Type B pancreatic cell (in vitro differentiated cells): ENCODE measurements around the gene TRIP10. TPM values are rescaled to one million over a fixed set of nuclear protein-coding genes. Genes with fewer than 3 reads are reported as not detected.

ENCODE experiments used
- DNase-seq: peaks from one replicate; pipeline ENCODE4 v3.0.0; 2021; ENCODE audit warnings: mixed read lengths; ENCODE audit not compliant: unreplicated experiment; ENCODE audit errors: extremely low spot score
- H3K27ac Mint-ChIP-seq: 2 replicates; pipeline ENCODE4 v1.8.0; 2021; ENCODE audit warnings: mild to moderate bottlenecking, mixed read lengths
- H3K27me3 Mint-ChIP-seq: 2 replicates; pipeline ENCODE4 v1.8.0; 2021; ENCODE audit warnings: mixed read lengths
- H3K36me3 Mint-ChIP-seq: 2 replicates; pipeline ENCODE4 v1.8.0; 2021; ENCODE audit warnings: mixed read lengths
- H3K4me1 Mint-ChIP-seq: one replicate; pipeline ENCODE4 v1.8.0; 2021; ENCODE audit warnings: mixed read lengths; ENCODE audit not compliant: unreplicated experiment
- H3K4me3 Mint-ChIP-seq: 2 replicates; pipeline ENCODE4 v1.8.0; 2021; ENCODE audit warnings: mild to moderate bottlenecking, mixed read lengths
- H3K9me3 Mint-ChIP-seq: 2 replicates; pipeline ENCODE4 v1.8.0; 2021; ENCODE audit warnings: mixed read lengths
- total RNA-seq: library from RNA; stranded (reverse); gene quantifications from 2 replicates; pipeline ENCODE4 v1.2.1, GENCODE V29; 2021; ENCODE audit warnings: low replicate concordance
- TF ChIP-seq, protein P1 (sequence below): fragments of 200-600 bp; sonication (generic); conservative IDR thresholded peaks from 2 replicates; pipeline ENCODE4 v1.5.0; 2021; ENCODE audit warnings: antibody characterized with exemption, mild to moderate bottlenecking

TRIP10 gene
- total RNA-seq, 1 donor from 2014 or later: 35.1 TPM

DNA sequence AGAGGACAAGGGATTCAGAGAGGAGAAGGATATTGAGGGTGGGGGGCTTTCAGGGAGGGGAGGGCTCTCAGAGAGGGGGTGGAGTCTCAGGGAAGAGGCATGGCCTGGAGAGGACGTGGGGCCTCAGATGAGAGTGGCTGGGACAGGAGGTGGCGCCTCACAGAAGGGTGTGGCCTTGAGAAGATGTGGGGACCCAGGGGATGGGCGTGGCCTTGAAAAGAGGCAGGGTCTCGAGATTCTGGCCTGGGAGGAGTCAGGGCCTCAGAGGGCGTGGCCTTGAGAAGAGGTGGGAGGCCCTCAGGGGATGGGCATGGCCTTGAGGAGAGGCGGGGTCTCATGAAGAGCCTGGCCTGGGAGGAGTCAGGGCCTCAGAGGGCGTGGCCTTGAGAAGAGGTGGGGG, 45.8 kb upstream of the TRIP10 start:
- Mint-ChIP-seq H3K36me3 (no peaks in the 10 kb centered on the region), H3K27ac (no peak overlapping the region), H3K9me3 (peaks cover 3% of the 10 kb centered on the region), H3K27me3 (no peaks in the 10 kb centered on the region), H3K4me3 (no peak overlapping the region), H3K4me1 (no peaks in the 10 kb centered on the region)
- TF ChIP-seq, protein P1, sequence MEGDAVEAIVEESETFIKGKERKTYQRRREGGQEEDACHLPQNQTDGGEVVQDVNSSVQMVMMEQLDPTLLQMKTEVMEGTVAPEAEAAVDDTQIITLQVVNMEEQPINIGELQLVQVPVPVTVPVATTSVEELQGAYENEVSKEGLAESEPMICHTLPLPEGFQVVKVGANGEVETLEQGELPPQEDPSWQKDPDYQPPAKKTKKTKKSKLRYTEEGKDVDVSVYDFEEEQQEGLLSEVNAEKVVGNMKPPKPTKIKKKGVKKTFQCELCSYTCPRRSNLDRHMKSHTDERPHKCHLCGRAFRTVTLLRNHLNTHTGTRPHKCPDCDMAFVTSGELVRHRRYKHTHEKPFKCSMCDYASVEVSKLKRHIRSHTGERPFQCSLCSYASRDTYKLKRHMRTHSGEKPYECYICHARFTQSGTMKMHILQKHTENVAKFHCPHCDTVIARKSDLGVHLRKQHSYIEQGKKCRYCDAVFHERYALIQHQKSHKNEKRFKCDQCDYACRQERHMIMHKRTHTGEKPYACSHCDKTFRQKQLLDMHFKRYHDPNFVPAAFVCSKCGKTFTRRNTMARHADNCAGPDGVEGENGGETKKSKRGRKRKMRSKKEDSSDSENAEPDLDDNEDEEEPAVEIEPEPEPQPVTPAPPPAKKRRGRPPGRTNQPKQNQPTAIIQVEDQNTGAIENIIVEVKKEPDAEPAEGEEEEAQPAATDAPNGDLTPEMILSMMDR: no peak
- no peak for DNase-seq

DNA sequence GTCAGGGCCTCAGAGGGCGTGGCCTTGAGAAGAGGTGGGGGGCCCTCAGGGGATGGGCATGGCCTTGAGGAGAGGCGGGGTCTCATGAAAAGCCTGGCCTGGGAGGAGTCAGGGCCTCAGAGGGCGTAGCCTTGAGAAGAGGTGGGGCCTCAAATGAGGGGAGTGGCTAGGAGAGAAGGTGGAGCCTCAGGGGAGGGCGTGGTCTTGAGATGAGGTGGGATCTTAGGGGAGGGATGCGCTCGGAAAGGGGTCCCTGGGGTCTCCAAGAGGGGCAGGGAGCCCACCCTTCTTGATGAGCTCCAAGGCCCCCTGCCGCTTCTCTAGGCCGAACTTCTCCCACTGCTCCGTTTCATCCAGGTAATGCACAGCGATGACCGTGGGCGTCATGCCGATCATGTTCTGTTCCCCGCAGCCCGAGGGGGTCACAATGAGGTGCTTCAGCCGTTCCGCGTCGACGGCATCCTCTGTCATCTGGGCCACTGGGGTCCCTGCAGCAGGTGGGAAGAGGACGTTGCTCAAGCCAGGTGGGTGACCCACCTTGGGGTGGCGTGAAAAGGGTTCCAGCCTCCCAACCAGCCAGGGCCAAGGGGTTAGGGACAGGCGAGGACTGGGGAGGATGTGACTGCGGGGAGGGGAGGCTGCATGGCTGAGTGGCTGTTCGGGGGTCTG, 45.2 kb upstream of the TRIP10 start:
- TF ChIP-seq, protein P1: no peak
- no peaks in the 10 kb centered on the region for H3K36me3 Mint-ChIP-seq
- no peak overlapping the region for H3K27ac Mint-ChIP-seq
- H3K4me3 Mint-ChIP-seq: no peak overlapping the region
- H3K27me3 Mint-ChIP-seq: no peaks in the 10 kb centered on the region
- no peaks in the 10 kb centered on the region for H3K4me1 Mint-ChIP-seq
- H3K9me3 Mint-ChIP-seq: no peaks in the 10 kb centered on the region
- DNase-seq: no peak

DNA sequence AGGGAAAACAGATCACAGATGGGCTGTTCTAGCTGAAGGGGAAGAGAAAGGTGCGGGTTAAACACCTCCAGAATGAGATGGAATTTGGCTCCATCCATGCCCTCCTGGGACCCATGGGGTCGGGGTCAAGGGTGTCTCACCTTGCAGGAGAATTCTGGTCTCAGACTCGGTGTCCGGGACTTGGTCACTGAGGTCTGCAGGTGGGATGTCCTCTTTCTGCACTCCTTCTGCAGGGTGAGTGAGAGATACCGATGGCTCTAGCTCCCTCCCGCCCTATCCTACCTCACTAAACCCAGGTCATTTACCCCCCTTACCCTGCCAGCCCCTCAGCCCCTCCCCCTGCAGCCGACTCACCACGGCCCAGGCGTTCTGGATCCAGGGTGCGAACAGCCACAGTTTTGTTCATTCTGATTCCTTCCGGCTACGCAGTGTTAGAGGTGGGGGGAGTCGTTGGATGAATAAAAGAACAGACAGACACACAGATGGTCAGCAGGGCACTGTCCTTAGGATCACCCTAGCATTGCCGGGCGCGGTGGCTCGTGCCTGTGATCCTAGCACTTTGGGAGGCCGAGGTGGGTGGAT, 43.1 kb upstream of the TRIP10 start:
- H3K36me3 Mint-ChIP-seq: no peaks in the 10 kb centered on the region
- H3K4me1 Mint-ChIP-seq: no peaks in the 10 kb centered on the region
- TF ChIP-seq, protein P1: no peak
- H3K4me3 Mint-ChIP-seq: no peak overlapping the region
- no peak overlapping the region for H3K27ac Mint-ChIP-seq
- DNase-seq: no peak
- H3K9me3 Mint-ChIP-seq: no peaks in the 10 kb centered on the region
- no peaks in the 10 kb centered on the region for H3K27me3 Mint-ChIP-seq

DNA sequence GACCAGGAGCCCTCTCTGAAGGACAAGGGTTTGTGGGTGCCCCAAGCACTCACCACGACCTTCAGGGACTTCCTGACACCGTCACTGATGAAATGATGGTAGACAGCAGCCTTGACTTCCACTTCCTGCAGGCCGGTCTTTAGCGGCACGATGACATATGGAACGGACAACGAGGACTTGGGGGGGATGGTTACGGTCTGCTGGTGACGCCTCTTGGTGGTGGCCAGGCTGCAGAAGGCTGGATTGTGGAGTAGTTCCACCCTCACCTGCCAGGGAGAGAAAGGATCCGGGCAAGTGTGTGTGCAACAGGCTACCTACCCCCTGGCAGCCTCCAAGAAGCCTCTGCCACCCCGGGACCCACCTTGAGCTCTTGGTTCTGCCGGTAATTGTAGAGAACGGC, 42.2 kb upstream of the TRIP10 start:
- no peaks in the 10 kb centered on the region for H3K36me3 Mint-ChIP-seq
- no peaks in the 10 kb centered on the region for H3K9me3 Mint-ChIP-seq
- no peaks in the 10 kb centered on the region for H3K27me3 Mint-ChIP-seq
- DNase-seq: no peak
- TF ChIP-seq, protein P1: no peak
- H3K4me3 Mint-ChIP-seq: no peak overlapping the region
- H3K4me1 Mint-ChIP-seq: no peaks in the 10 kb centered on the region
- H3K27ac Mint-ChIP-seq: no peak overlapping the region

DNA sequence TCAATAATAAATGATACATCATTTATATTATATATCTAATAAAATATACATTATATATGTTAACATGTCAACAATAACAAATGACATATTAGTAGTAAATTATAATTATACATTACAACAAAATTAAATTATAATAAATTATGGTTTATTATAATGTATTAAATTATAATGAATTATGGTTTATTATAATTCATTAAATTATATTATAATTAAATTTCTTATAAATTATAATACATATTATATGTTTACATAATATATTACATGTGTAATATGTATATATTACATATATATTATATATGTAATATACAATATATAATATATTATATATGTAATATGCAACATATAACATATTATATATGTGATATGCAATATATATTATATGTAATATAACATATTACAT, 39.5 kb upstream of the TRIP10 start:
- no peak overlapping the region for H3K27ac Mint-ChIP-seq
- no peak for DNase-seq
- TF ChIP-seq, protein P1: no peak
- H3K27me3 Mint-ChIP-seq: no peaks in the 10 kb centered on the region
- no peak overlapping the region for H3K4me3 Mint-ChIP-seq
- H3K9me3 Mint-ChIP-seq: no peaks in the 10 kb centered on the region
- H3K4me1 Mint-ChIP-seq: no peaks in the 10 kb centered on the region
- H3K36me3 Mint-ChIP-seq: no peaks in the 10 kb centered on the region
